Vagina (tissue), 2 donors: ENCODE data around the gene CECR2.

ENCODE experiments used
- CTCF ChIP-seq, 3 experiments: fragments of 450-650 bp in 2 of 3; fragments of 200-600 bp in 1 of 3; sonication (generic) in 1 of 3; IDR thresholded peaks; one replicate each; pipeline ENCODE4 v1.5.1; 2017 to 2019; ENCODE audit warnings: antibody characterized with exemption in 3 of 3, mild to moderate bottlenecking in 2 of 3, moderate library complexity in 2 of 3
- POLR2A ChIP-seq, 2 donors: fragments of 450-650 bp; IDR thresholded peaks; one replicate each; pipeline ENCODE4 v1.6.1; 2017; ENCODE audit warnings: antibody characterized with exemption in 2 of 2, mild to moderate bottlenecking in 2 of 2, moderate library complexity in 2 of 2
- POLR2AphosphoS5 ChIP-seq, 2 donors: sonication (generic); formaldehyde crosslinking; IDR thresholded peaks; one replicate each; pipeline ENCODE4 v1.9.0; 2017; ENCODE audit warnings: antibody characterized with exemption in 2 of 2, mild to moderate bottlenecking in 2 of 2, low read depth in 1 of 2; ENCODE audit not compliant: insufficient read depth in 1 of 2

GRCh38 chr22:17346578-17346977 lies 22.7 kb upstream of the CECR2 start:
- TF ChIP-seq CTCF (IDR thresholded peaks at IDR 0.05) (no peak), POLR2A (IDR thresholded peaks at IDR 0.05) (no peak), POLR2AphosphoS5 (IDR thresholded peaks at IDR 0.05; ENCODE audit: insufficient read depth in 1 of 2, low read depth in 1 of 2) (no peak)
